RWPE1 (cell line): ENCODE data around the gene NRSN2.
"Not testable (repeated sequence)": the region's sequence is repeated elsewhere in the genome, so short reads cannot be mapped to it uniquely, and the experiment has no call there.

ENCODE experiments used
- CTCF ChIA-PET: fragments of 350-600 bp; sonication (Branson Sonifier 250); formaldehyde crosslinking; extraction: SDS; loops from one replicate; lab custom pipeline; 2021; lab: Yijun Ruan, JAX
- POLR2A ChIA-PET: fragments of 400-600 bp; formaldehyde crosslinking; extraction: SDS; loops from one replicate; lab custom pipeline; 2020; ENCODE audit warnings: antibody characterized with exemption; ENCODE audit not compliant: low non-redundant PET; lab: Yijun Ruan, JAX
- DNase-seq: peaks from one replicate; pipeline ENCODE4 v3.0.0; 2012; ENCODE audit warnings: low spot score
- H3K27ac ChIP-seq: fragments of 450-650 bp; 2 replicates; pipeline ENCODE4 v1.5.1; 2017
- TF ChIP-seq, protein P1 (sequence below): fragments of 450-650 bp; conservative IDR thresholded peaks from 2 replicates; pipeline ENCODE4 v1.5.1; 2017; ENCODE audit warnings: low read depth, mild to moderate bottlenecking

NRSN2 gene

DNA sequence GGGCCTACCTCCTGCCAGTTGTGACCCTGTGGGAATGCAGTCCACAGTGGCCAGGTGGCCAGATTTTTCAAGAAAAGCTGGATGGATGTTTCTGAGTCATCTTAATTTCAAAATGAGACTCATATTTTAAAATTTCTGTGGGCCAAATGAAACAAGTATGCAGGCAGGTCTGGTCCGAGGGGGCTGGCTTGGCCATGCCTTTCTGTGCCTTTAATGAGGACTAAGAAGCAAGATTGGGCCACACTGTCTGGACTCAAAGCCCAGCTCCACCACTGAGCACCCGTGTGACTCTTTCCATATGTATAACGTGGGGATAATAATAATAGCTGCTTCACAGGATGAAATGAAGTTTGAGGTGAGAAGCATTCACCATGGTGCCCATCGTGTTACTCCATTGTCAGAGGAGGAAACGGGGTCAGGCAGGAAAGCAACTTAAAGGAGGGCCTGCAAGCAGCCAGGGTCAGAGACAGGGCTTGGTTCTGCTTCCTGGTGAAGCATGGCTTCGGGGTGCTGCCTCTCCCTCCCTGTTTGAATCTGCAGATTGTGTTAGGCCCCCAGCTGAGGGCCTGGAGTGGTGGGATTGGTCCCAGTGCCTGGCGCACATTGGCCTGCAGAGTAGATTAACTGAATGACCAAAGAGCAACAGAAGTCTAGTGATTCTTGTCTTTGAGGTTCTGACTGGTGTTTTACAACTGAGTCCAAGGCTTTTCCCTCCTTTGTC is 17.8 kb upstream of the NRSN2 start:
- peak overlapping the region; percentile 96 for H3K27ac ChIP-seq
- POLR2A ChIA-PET, result interaction anchor here (0.6 to 0.7 kb wide), 4 partner anchors 20 to 504 kb away, joined by 3 to 7 read pairs (median 4); no protein-coding TSS in a partner anchor
- TF ChIP-seq, protein P1, sequence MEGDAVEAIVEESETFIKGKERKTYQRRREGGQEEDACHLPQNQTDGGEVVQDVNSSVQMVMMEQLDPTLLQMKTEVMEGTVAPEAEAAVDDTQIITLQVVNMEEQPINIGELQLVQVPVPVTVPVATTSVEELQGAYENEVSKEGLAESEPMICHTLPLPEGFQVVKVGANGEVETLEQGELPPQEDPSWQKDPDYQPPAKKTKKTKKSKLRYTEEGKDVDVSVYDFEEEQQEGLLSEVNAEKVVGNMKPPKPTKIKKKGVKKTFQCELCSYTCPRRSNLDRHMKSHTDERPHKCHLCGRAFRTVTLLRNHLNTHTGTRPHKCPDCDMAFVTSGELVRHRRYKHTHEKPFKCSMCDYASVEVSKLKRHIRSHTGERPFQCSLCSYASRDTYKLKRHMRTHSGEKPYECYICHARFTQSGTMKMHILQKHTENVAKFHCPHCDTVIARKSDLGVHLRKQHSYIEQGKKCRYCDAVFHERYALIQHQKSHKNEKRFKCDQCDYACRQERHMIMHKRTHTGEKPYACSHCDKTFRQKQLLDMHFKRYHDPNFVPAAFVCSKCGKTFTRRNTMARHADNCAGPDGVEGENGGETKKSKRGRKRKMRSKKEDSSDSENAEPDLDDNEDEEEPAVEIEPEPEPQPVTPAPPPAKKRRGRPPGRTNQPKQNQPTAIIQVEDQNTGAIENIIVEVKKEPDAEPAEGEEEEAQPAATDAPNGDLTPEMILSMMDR, result no peak
- no peak for DNase-seq
- CTCF ChIA-PET, result interaction anchor here (2.2 to 3.2 kb wide), 2 partner anchors 51 to 63 kb away, joined by 13 to 19 read pairs; no protein-coding TSS in a partner anchor

DNA sequence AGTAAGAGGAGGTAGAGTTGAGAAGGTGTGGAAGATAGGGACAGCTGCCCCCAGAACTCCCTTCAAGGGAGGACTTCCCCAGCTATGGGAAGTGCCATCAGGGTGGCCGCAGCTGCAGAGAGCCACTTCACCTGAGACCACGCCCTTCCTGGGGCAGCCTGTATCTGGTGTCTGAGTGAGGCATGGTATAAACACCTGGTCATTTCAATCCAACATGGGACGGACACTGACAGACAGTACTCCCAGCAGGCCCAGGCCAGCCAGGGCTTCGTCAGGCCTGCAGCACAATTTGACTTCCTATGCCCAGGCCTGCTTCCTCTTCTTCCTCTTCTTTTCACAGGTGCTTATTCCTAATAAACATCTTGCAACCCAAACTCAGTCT is 17.1 kb upstream of the NRSN2 start:
- H3K27ac ChIP-seq, result peak overlapping the region; percentile 96
- TF ChIP-seq, protein P1, result no peak
- DNase-seq, result no peak
- ChIA-PET POLR2A (no interaction called here), CTCF (interaction anchor here (0.8 to 3.2 kb wide), 5 partner anchors 10 to 64 kb away, joined by 3 to 19 read pairs (median 13); no protein-coding TSS in a partner anchor)

DNA sequence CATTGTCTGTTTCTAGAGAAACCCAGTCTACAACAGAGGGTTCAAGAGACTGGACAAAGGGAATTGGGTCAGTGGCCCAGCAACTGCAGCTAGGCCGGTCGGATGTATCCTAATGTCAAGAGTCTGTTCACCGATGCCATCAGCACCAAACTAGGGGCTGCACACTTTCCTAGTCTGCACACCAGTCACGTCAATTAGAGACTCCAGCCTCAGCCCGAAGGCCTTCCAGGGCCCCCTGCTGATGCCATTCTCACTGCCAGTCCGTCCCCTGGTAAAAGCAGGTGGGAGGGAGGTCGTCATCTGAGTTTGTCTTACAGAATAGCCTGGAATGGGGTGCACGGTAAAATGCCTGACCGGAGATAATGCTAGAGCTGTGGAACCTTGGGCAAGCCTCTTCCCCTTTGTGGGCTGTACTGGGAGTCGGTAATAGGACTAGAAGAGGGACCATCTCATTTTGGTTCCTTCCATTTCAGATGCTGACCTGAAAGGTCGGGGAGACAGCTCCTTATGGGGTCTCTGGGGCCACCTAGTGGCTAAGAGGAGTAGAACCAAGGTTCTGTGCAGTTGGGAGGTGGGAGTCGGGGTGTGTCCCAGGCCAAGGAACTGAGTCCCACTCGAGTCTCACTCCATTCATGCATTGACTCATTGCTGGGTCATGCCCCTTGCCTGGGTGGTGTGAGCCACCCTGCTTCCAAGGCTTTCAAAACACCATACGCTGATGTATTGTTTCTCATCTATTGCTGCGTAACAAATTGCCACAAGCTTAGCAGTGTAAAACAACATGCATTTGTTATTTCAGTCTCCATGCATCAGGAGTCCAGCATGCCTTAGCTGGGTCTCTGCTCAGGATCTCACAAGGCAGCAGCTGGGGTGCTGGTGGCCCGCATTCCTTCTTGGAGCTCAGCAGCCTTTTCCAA is 16.4 kb upstream of the NRSN2 start:
- POLR2A ChIA-PET, result no interaction called here
- TF ChIP-seq, protein P1, result peak; percentile 96
- DNase-seq, result peak; percentile 68
- CTCF ChIA-PET, result interaction anchor here (0.6 to 3.2 kb wide), 18 partner anchors 9 to 98 kb away, joined by 3 to 19 read pairs (median 4); partner anchors contain the start of gene NRSN2
- peak overlapping the region; percentile 96 for H3K27ac ChIP-seq

DNA sequence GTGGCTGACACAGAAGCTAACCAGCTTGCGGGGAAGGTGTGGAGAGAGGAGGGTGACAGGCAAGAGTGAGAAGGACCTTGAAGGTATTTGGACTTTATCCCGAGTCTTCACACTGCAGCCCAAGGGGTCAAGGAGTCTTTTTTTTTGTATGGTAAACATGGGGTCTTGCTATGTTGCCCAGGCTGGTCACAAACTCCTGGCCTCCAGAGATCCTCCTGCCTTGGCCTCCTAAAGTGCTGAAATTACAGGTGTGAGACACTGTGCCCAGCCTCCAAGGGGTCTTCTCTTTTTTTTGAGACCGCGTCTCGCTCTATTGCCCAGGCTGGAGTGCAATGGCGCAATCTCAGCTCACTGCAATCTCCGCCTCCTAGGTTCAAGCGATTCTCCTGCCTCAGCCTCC is 12.3 kb upstream of the NRSN2 start:
- TF ChIP-seq, protein P1, result no peak
- ChIA-PET POLR2A (no interaction called here), CTCF (no interaction called here)
- DNase-seq, result no peak
- H3K27ac ChIP-seq, result no peak overlapping the region

DNA sequence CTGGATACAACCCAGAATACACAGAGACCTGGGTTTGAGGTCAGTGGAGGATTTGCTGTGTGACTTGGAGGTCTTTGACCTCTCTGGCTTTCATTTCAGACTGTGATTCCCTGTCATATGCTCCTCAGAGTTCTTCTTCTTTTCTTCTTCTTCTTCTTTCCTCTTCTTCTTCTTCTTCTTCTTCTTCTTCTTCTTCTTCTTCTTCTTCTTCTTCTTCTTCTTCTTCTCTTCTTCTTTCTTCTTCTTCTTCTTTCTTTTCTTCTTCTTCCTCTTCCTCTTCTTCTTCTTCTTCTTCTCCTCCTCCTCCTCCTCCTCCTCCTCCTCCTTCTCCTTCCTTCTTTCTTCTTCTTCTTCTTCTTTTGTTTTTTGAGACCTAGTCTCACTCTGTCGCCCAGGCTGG is 10.9 kb upstream of the NRSN2 start:
- CTCF ChIA-PET, H3K27ac ChIP-seq, POLR2A ChIA-PET, DNase-seq: not testable (repeated sequence)

DNA sequence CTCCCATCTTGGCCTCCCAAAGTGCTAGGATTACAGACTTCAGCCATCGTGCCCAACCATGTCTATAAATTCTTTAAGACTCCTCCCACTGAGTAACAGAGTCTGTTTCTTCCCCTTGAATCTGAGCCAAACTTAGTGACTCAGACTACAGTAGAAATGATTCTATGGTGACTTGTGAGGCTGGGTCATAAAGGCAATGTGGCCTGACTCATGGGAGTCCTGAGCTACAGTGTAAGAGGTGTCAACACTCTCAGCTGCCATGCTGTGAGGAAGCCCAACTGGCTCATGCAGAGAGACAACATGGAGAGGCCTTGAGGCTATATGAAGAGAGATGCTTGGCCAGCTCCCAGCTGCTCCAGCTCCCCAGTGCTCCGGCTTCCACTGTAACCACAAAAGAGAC is 5.2 kb upstream of the NRSN2 start:
- H3K27ac ChIP-seq, result peak overlapping the region; percentile 52
- peak; percentile 85 for DNase-seq
- TF ChIP-seq, protein P1, result no peak
- CTCF ChIA-PET, result interaction anchor here (1.9 kb wide), 1 partner anchor 11 kb away, joined by 7 read pairs; no protein-coding TSS in a partner anchor
- POLR2A ChIA-PET, result no interaction called here
